Heart left ventricle (tissue), 13 donors: ENCODE data around the gene IRAK2.
"Not testable (repeated sequence)": the region's sequence is repeated elsewhere in the genome, so short reads cannot be mapped to it uniquely, and the experiment has no call there.

Experiments
- POLR2A ChIP-seq, 2 donors: fragments of 450-650 bp; IDR thresholded peaks; one replicate each; pipeline ENCODE4 v1.6.1; 2017; ENCODE audit warnings: antibody characterized with exemption in 2 of 2, mild to moderate bottlenecking in 2 of 2, moderate library complexity in 2 of 2
- TF ChIP-seq, protein P1 (sequence below), 12 donors: fragments of 200-600 bp; sonication (generic) in 4 of 12; IDR thresholded peaks; one replicate each; pipeline versions ENCODE4 v1.5.0 to v1.8.0; 2018 to 2022; ENCODE audit warnings: antibody characterized with exemption in 12 of 12, mild to moderate bottlenecking in 5 of 12
- donor health status: ischemic (EF 13 %, LVEDD 7.1; RV severe dilation, severe dysfunction).
- donor health status: DM: no; HTN: yes; CAD: no.
- donor health status: DM: no; HTN: no; CAD: no.
- donor health status: ischemic (EF 25% LVEDD 6.9; RV normal size, moderate dysfunction).
- donor health status: ischemic (EF 25% LVEDD 5.7; RV mildly dilated, moderate dysfunction).
- donor health status: ischemic (EF 35%, LVEDD 5.7; RV mildly dilated, moderate dysfunction).
- donor health status: nonischemic (EF 11% LVEDD 7.7; RV severe dilation, severe dysfunction).
- donor health status: DM: yes; HTN: yes; CAD: no.
- donor health status: PGD.
- donor health status: ischemic (EF 29% LVEDD 5.4; RV normal size, mild dysfunction).
- donor health status: nonischemic (EF 23%, LVEDD 6.1; RV moderate dilation, normal function).

DNA sequence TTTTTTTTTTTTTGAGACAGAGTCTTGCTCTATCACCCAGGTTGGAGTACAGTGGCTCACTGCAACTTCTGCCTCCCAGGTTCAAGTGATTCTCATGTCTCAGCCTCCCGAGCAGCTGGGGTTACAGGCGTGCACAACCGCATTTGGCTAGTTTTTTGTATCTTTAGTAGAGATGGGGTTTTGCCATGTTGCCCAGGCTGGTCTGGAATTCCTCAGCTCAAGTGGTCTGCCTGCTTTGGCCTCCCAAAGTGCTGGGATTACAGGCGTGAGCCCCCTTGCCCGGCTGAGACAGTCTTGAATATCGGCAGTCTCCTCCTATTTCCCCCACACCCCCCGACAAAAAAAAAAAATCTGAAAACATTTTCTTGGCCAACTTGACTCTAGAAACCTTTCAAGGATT, 102.2 kb downstream of the IRAK2 start:
- TF ChIP-seq, protein P1, sequence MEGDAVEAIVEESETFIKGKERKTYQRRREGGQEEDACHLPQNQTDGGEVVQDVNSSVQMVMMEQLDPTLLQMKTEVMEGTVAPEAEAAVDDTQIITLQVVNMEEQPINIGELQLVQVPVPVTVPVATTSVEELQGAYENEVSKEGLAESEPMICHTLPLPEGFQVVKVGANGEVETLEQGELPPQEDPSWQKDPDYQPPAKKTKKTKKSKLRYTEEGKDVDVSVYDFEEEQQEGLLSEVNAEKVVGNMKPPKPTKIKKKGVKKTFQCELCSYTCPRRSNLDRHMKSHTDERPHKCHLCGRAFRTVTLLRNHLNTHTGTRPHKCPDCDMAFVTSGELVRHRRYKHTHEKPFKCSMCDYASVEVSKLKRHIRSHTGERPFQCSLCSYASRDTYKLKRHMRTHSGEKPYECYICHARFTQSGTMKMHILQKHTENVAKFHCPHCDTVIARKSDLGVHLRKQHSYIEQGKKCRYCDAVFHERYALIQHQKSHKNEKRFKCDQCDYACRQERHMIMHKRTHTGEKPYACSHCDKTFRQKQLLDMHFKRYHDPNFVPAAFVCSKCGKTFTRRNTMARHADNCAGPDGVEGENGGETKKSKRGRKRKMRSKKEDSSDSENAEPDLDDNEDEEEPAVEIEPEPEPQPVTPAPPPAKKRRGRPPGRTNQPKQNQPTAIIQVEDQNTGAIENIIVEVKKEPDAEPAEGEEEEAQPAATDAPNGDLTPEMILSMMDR (IDR thresholded peaks at IDR 0.05) = not testable (repeated sequence)
- TF ChIP-seq POLR2A (IDR thresholded peaks at IDR 0.05) = not testable (repeated sequence)
